ENCODE data around the gene TMUB2. TPM values are rescaled to one million over a fixed set of nuclear protein-coding genes. Genes with fewer than 3 reads are reported as not detected.

Gene TMUB2
- total and polyA plus RNA-seq, 7 donors = 14.1 to 44.4 (median 20.9) TPM

DNA sequence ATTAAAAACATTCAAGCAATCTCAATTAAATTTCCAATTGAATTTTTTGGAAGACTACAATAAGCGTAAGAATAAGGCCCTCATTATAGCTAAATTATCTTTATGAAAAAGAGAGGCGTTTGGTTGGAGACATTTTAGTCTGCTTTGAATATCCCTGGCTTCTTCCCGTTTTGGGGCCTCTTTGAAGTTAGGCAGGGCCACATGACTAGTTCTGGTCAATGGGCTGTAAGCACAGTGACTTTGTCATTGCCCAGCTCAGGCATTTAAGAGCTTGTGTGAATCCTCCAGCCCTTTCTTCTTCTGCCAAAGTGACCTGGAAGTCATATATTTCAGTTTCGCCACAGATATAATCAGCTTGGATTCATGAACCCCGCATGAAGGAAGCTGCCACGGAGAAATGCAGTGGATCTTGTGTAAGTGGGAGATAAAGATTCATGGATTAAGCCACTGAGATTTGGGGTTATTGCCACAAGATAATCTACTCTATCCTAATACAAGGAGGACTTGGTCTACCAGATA lies 54.4 kb downstream of the TMUB2 start:
- Histone ChIP-seq H3K27ac (no peak overlapping the region), H3K36me3 (ENCODE audit: insufficient read depth in 1 of 2, low read depth in 1 of 2) (no peaks in the 10 kb centered on the region), H3K4me1 (peaks cover 7% of the 10 kb centered on the region), H3K9me3 (no peaks in the 10 kb centered on the region), H3K4me3 (no peak overlapping the region), H3K27me3 (ENCODE audit: insufficient read depth in 3 of 3, low read length in 2 of 3) (no peaks in the 10 kb centered on the region)
- intact Hi-C loops (cut with DNase I) = no loop called here
- 77 to 81% (median 78%) methylated on average over 6 of the region's 6 CpGs for WGBS, 3 donors
- DNase-seq (no peak), ATAC-seq (no peak)
- TF ChIP-seq, protein P1, sequence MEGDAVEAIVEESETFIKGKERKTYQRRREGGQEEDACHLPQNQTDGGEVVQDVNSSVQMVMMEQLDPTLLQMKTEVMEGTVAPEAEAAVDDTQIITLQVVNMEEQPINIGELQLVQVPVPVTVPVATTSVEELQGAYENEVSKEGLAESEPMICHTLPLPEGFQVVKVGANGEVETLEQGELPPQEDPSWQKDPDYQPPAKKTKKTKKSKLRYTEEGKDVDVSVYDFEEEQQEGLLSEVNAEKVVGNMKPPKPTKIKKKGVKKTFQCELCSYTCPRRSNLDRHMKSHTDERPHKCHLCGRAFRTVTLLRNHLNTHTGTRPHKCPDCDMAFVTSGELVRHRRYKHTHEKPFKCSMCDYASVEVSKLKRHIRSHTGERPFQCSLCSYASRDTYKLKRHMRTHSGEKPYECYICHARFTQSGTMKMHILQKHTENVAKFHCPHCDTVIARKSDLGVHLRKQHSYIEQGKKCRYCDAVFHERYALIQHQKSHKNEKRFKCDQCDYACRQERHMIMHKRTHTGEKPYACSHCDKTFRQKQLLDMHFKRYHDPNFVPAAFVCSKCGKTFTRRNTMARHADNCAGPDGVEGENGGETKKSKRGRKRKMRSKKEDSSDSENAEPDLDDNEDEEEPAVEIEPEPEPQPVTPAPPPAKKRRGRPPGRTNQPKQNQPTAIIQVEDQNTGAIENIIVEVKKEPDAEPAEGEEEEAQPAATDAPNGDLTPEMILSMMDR (IDR thresholded peaks at IDR 0.05) = no peak

Other genes starting within 250 kb of the TMUB2 start
- not detected for gene PPY, start 244.5 kb upstream of the TMUB2 start, total RNA-seq
- not detected for gene PPY, start 244.5 kb upstream of the TMUB2 start, polyA plus RNA-seq
- not detected for gene PYY, start 233.0 kb upstream of the TMUB2 start, total RNA-seq
- gene PYY, start 233.0 kb upstream of the TMUB2 start, polyA plus RNA-seq = not detected
- gene NAGS, start 182.3 kb upstream of the TMUB2 start, total RNA-seq = under 1 TPM in 2 of 4 donors, not detected in 2; 0.20 to 0.28 TPM
- 10 to 100 TPM in 1 of 3 donors, under 1 TPM in 2; 0.10 to 13.5 (median 0.11) TPM for gene NAGS, start 182.3 kb upstream of the TMUB2 start, polyA plus RNA-seq
- 10 to 100 TPM; 13.2 to 25.4 (median 18.3) TPM for gene TMEM101, start 172.0 kb upstream of the TMUB2 start, total RNA-seq
- 10 to 100 TPM; 22.2 to 52.6 (median 42.4) TPM for gene TMEM101, start 172.0 kb upstream of the TMUB2 start, polyA plus RNA-seq
- 10 to 100 TPM; 39.6 to 65.9 (median 52.9) TPM for gene LSM12, start 120.3 kb upstream of the TMUB2 start, total RNA-seq
- gene LSM12, start 120.3 kb upstream of the TMUB2 start, polyA plus RNA-seq = 10 to 100 TPM; 42.7 to 52.9 (median 47.9) TPM
- 10 to 100 TPM; 27.7 to 43.3 (median 37.6) TPM for gene G6PC3, start 116.2 kb upstream of the TMUB2 start, total RNA-seq
- 10 to 100 TPM; 43.9 to 72.9 (median 61.0) TPM for gene G6PC3, start 116.2 kb upstream of the TMUB2 start, polyA plus RNA-seq
- 10 to 100 TPM; 24.4 to 75.6 (median 61.2) TPM for gene HDAC5, start 63.3 kb upstream of the TMUB2 start, total RNA-seq
- 10 to 100 TPM in 2 of 3 donors, 1 to 10 TPM in 1; 8.8 to 35.8 (median 30.2) TPM for gene HDAC5, start 63.3 kb upstream of the TMUB2 start, polyA plus RNA-seq
- gene HROB, start 45.0 kb upstream of the TMUB2 start, total RNA-seq = 1 to 10 TPM in 1 of 4 donors, under 1 TPM in 3; 0.25 to 1.1 (median 0.39) TPM
- under 1 TPM; 0.53 to 0.77 (median 0.65) TPM for gene HROB, start 45.0 kb upstream of the TMUB2 start, polyA plus RNA-seq
- 10 to 100 TPM; 17.0 to 43.4 (median 26.1) TPM for gene ASB16, start 16.3 kb upstream of the TMUB2 start, total RNA-seq
- 10 to 100 TPM in 1 of 3 donors, 1 to 10 TPM in 2; 1.1 to 16.5 (median 9.9) TPM for gene ASB16, start 16.3 kb upstream of the TMUB2 start, polyA plus RNA-seq
- 10 to 100 TPM; 25.6 to 42.6 (median 38.8) TPM for gene ATXN7L3, start 12.9 kb downstream of the TMUB2 start, total RNA-seq
- 10 to 100 TPM; 20.4 to 35.1 (median 21.8) TPM for gene ATXN7L3, start 12.9 kb downstream of the TMUB2 start, polyA plus RNA-seq
- gene UBTF, start 32.7 kb downstream of the TMUB2 start, total RNA-seq = 10 to 100 TPM; 42.3 to 67.5 (median 49.9) TPM
- 10 to 100 TPM; 36.0 to 49.4 (median 36.1) TPM for gene UBTF, start 32.7 kb downstream of the TMUB2 start, polyA plus RNA-seq
- 1 to 10 TPM in 2 of 4 donors, under 1 TPM in 1, not detected in 1; 0.26 to 7.2 (median 2.2) TPM for gene SLC4A1, start 81.2 kb downstream of the TMUB2 start, total RNA-seq
- under 1 TPM in 1 of 3 donors, not detected in 2; 0.29 TPM for gene SLC4A1, start 81.2 kb downstream of the TMUB2 start, polyA plus RNA-seq
- gene RUNDC3A, start 121.6 kb downstream of the TMUB2 start, total RNA-seq = under 1 TPM in 1 of 4 donors, not detected in 3; 0.39 TPM
- gene RUNDC3A, start 121.6 kb downstream of the TMUB2 start, polyA plus RNA-seq = under 1 TPM; 0.09 to 0.21 (median 0.11) TPM
- 10 to 100 TPM; 36.4 to 57.8 (median 41.0) TPM for gene SLC25A39, start 137.9 kb downstream of the TMUB2 start, total RNA-seq
- gene SLC25A39, start 137.9 kb downstream of the TMUB2 start, polyA plus RNA-seq = 10 to 100 TPM; 37.1 to 79.3 (median 42.4) TPM
- 10 to 100 TPM; 37.2 to 61.0 (median 58.6) TPM for gene GRN, start 158.3 kb downstream of the TMUB2 start, total RNA-seq
- 10 to 100 TPM; 30.8 to 44.4 (median 31.6) TPM for gene GRN, start 158.3 kb downstream of the TMUB2 start, polyA plus RNA-seq
- gene FAM171A2, start 176.9 kb downstream of the TMUB2 start, total RNA-seq = under 1 TPM; 0.11 to 0.22 (median 0.20) TPM
- gene FAM171A2, start 176.9 kb downstream of the TMUB2 start, polyA plus RNA-seq = under 1 TPM; 0.06 to 0.23 (median 0.08) TPM
- gene ITGA2B, start 202.7 kb downstream of the TMUB2 start, total RNA-seq = under 1 TPM; 0.08 to 0.97 (median 0.23) TPM
- gene ITGA2B, start 202.7 kb downstream of the TMUB2 start, polyA plus RNA-seq = under 1 TPM; 0.13 to 0.69 (median 0.16) TPM